SK-MEL-5 (cell line): ENCODE data around the gene TSNAXIP1. TPM values are rescaled to one million over a fixed set of nuclear protein-coding genes. Genes with fewer than 3 reads are reported as not detected.
"Not testable (repeated sequence)": the region's sequence is repeated elsewhere in the genome, so short reads cannot be mapped to it uniquely, and the experiment has no call there.

ENCODE experiments used
- DNase-seq: peaks from one replicate; pipeline ENCODE4 v3.0.0-alpha.2; 2016; ENCODE audit warnings: low read depth, low spot score
- in situ Hi-C: cut with HindIII; loops from 2 replicates; pipeline ENCODE4 v1.10.0; 2016; ENCODE audit warnings: low sequenced_read_pairs, high pct_unique_total_duplicates, low pct_unique_long_range_greater_than_20kb
- total RNA-seq: library from RNA; depleted of rRNA; stranded (reverse); fragments of >200 nt; shearing (Covaris generic); gene quantifications from 2 replicates; pipeline ENCODE4 v1.2.3, GENCODE V29; 2014

Gene TSNAXIP1
- total RNA-seq, 1 experiment from 2014 or later = 0.26 TPM

DNA sequence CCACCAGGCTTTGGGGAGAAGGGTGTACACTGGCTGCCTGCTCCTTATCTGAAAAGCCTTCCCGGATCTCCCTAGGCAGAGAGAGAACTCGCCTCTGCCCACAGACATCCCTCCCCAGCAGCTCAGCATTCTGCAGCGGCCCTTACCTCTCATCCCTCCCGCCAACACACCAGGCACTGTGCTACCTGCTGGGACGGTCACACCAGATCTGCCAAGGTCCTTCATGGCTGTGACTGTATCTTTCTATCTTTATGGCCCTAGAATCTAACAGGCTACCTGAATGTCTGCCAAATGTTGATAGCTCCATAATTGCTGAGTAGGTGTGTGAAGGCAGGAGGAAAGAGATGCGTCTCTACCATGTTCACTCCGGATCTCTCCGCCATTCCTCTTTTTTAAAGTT, 7.9 kb downstream of the TSNAXIP1 start:
- in situ Hi-C loops = no loop called here
- no peak for DNase-seq

GRCh38 chr16:67820608-67821259, 14.0 kb downstream of the TSNAXIP1 start:
- in situ Hi-C loops = no loop called here
- DNase-seq = no peak

GRCh38 chr16:67822511-67822910, 15.8 kb downstream of the TSNAXIP1 start:
- in situ Hi-C loops = no loop called here
- DNase-seq = no peak

DNA sequence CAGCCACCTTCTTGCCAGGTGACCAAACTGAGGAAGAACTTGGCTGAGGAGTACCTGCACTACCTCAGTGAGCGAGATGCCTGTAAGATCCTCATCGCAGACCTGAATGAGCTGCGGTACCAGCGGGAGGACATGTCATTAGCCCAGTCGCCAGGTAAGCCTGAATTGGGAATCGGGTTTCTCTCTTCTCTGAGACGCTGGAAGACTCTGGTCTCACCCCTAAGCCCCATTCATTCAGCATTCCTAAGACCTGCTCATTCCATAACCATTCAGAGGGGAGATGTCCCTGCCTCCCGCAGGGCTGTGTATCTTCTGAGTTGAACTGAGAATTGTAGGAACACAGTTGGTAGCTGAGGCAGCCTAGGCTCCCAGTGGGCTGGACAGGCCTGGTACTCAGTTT, 18.4 kb downstream of the TSNAXIP1 start:
- DNase-seq = no peak
- in situ Hi-C loops = no loop called here

GRCh38 chr16:67825906-67826305, 19.2 kb downstream of the TSNAXIP1 start:
- in situ Hi-C loops = no loop called here
- DNase-seq = no peak

- no peak for DNase-seq
- in situ Hi-C loops = no loop called here
Measured at GRCh38 chr16:67828651-67829050, 22.0 kb downstream of the TSNAXIP1 start.

DNA sequence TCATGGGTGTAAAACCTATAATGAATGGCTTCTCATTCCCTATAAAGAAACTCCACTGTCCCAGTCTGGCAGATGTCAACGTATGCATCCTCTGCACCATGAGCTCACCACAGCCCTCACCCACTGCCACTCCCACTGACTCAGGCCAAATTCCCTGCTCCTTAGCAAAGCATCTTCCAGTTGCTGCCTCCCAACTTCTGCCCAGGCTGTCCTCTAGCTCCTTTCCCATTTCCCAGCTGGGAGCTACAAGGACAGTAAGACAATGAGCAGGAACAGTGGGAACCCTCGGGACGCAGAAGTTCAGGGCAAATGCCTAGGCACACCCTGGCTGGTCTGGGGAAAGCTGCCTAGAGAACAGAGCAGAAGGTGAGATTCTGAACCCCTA, 26.3 kb downstream of the TSNAXIP1 start:
- DNase-seq = no peak
- in situ Hi-C loops = no loop called here

GRCh38 chr16:67833415-67834241, 26.9 kb downstream of the TSNAXIP1 start:
- DNase-seq = peak; percentile 89
- in situ Hi-C loops = no loop called here

GRCh38 chr16:67834242-67834614, 27.5 kb downstream of the TSNAXIP1 start:
- no peak for DNase-seq
- in situ Hi-C loops = no loop called here

- DNase-seq, in situ Hi-C loops: not testable (repeated sequence)
Measured at GRCh38 chr16:67837190-67837589, 30.5 kb downstream of the TSNAXIP1 start.

- in situ Hi-C loops = no loop called here
- no peak for DNase-seq
Measured at GRCh38 chr16:67837811-67838210, 31.1 kb downstream of the TSNAXIP1 start.

DNA sequence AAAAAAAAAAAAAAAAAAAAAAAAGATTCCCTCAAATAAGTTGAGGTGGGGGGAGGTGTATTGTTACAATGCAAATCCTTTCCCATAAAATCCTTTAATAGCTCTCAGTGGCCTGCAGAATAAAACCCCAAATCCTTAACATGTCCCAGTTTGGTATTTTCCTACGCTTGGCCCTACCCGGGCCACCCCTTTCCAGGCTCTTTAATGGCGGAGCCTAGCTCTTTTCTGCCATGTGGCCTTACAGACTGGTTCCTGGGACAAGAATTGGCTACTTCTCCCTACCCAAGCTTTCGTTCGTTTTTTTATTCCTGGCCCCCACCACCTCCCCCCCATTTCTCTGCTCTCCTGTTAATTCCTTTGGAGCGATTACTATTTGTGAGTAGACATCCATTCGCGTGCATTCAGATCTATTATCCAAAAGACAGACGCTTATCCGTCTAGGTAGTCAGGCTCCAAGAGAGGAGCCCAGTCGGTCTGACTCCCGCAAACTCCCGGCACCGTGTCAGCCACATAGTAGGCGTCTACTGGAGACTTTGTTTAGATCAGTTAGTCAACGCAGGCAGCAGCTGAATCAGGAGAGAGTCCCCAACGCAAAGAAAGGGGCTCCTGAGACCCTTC, 34.6 kb downstream of the TSNAXIP1 start:
- in situ Hi-C loops = no loop called here
- DNase-seq = no peak

DNA sequence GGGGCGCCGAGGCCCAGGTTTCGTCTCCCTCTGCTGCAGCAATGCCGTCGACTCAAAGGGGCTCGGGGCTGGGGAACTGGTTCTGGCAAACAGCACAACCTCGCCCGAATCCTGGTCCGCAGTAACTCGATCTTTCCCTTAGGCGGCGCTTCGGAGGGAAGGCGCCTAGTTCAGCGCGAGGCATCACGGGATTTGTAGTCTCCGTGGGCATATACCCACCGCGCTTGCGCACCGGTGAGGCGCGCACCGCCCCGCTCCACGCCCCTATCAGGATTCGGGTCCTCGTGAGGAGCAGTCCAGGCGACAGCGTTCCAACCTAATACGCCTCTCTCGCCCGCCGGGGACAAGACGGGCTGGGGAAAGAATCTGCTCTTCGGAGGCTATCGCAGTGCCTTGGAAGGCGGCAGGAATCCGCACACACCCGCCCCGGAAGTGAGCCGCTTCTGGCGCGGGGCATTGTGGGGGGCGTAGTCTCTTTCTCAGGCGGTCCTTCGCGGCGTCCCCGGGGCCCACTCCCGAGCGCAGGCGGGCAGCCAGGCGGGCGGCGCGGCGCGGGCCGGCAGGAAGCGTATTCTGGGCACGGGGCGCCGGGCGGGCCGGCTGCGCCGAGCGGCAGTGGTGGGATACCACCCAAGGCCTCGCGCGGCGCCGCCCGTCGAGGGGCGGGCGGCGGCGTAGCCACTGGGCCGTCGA, 35.3 kb downstream of the TSNAXIP1 start, which contains the start of gene THAP11:
THAP11 (plus strand) TSS at position 505 of the 693 bp plus-strand sequence. CDS start 235 bp downstream, outside the sequence.
- in situ Hi-C loops = no loop called here
- DNase-seq = peak; percentile 95

DNA sequence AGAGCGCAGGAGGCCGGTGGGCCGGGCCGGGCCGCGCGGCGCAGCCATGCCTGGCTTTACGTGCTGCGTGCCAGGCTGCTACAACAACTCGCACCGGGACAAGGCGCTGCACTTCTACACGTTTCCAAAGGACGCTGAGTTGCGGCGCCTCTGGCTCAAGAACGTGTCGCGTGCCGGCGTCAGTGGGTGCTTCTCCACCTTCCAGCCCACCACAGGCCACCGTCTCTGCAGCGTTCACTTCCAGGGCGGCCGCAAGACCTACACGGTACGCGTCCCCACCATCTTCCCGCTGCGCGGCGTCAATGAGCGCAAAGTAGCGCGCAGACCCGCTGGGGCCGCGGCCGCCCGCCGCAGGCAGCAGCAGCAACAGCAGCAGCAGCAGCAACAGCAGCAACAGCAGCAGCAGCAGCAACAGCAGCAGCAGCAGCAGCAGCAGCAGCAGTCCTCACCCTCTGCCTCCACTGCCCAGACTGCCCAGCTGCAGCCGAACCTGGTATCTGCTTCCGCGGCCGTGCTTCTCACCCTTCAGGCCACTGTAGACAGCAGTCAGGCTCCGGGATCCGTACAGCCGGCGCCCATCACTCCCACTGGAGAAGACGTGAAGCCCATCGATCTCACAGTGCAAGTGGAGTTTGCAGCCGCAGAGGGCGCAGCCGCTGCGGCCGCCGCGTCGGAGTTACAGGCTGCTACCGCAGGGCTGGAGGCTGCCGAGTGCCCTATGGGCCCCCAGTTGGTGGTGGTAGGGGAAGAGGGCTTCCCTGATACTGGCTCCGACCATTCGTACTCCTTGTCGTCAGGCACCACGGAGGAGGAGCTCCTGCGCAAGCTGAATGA, 36.0 kb downstream of the TSNAXIP1 start:
- in situ Hi-C loops = no loop called here
- peak; percentile 28 for DNase-seq

DNA sequence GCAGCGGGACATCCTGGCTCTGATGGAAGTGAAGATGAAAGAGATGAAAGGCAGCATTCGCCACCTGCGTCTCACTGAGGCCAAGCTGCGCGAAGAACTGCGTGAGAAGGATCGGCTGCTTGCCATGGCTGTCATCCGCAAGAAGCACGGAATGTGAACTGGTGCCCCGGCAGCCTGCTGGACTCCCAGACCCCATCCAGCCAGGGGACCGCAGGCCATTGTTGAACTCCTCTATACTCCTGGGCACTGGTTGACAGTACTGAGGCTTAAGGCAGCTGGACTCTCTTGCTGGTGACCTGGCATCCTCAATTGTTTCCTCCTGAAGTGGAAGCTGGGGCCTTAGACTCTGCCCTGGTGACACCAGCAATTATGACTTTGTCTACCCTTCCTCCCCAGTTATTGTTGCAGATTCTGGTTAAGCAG, 36.7 kb downstream of the TSNAXIP1 start:
- no peak for DNase-seq
- in situ Hi-C loops = no loop called here

DNA sequence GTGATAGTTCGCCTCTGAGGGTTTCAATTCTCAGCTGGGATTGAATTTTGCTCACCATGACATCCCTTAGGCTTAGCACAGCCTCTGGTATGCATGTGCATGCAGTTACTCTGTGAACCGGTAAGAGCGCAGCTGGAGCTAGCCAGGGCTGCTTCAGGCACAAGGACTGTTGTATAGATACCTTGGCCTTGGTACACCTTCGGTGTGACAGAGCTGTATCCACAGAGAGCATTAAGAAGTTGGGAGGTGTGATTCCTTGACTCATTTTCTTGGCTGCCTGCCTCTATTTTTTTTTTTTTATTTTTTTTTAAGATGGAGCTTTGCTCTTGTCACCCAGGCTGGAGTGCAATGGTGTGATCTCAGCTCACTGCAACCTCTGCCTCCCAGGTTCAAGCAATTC, 37.8 kb downstream of the TSNAXIP1 start:
- no peak for DNase-seq
- in situ Hi-C loops = no loop called here

- no peak for DNase-seq
- in situ Hi-C loops = no loop called here
Measured at GRCh38 chr16:67845291-67846062, 38.8 kb downstream of the TSNAXIP1 start.
